Activated naive CD4-positive, alpha-beta T cell treated with anti-CD3 and anti-CD28 coated beads, Interleukin-2, amount 50 U/mL, for 24 hours (primary cell): ENCODE measurements around the gene FBN3.

Experiments
- H3K27ac Mint-ChIP-seq: one replicate; pipeline ENCODE4 v1.8.0; 2021; ENCODE audit warnings: mild to moderate bottlenecking, mixed read lengths
- H3K27me3 Mint-ChIP-seq: one replicate; pipeline ENCODE4 v1.8.0; 2021; ENCODE audit warnings: mixed read lengths
- H3K36me3 Mint-ChIP-seq: one replicate; pipeline ENCODE4 v1.8.0; 2021; ENCODE audit warnings: mixed read lengths
- H3K4me1 Mint-ChIP-seq: one replicate; pipeline ENCODE4 v1.8.0; 2021; ENCODE audit warnings: mixed read lengths
- H3K4me3 Mint-ChIP-seq: one replicate; pipeline ENCODE4 v1.8.0; 2021; ENCODE audit warnings: mild to moderate bottlenecking, mixed read lengths
- H3K9me3 Mint-ChIP-seq: one replicate; pipeline ENCODE4 v1.8.0; 2021; ENCODE audit warnings: mixed read lengths

FBN3 gene

DNA sequence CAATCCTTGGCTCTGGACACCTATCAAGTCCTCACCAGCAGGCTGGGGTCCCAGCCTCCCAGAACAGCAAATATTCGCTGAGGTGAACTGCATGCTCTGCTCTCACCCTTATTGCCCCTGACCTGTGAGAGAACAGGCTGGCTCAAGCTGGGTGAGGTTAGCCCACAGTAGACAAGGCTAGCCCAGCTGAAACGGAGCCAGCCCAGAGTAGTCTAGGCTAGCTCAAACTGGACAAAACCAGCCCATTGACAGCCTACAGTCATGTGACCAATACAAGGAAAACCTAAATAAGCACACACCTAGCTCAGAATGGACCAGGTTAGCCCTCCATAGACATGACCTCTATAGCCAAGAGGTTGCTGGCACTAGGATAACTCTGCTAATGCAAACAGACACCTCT is 58.4 kb downstream of the FBN3 start:
- peaks cover 2% of the 10 kb centered on the region for H3K27me3 Mint-ChIP-seq

DNA sequence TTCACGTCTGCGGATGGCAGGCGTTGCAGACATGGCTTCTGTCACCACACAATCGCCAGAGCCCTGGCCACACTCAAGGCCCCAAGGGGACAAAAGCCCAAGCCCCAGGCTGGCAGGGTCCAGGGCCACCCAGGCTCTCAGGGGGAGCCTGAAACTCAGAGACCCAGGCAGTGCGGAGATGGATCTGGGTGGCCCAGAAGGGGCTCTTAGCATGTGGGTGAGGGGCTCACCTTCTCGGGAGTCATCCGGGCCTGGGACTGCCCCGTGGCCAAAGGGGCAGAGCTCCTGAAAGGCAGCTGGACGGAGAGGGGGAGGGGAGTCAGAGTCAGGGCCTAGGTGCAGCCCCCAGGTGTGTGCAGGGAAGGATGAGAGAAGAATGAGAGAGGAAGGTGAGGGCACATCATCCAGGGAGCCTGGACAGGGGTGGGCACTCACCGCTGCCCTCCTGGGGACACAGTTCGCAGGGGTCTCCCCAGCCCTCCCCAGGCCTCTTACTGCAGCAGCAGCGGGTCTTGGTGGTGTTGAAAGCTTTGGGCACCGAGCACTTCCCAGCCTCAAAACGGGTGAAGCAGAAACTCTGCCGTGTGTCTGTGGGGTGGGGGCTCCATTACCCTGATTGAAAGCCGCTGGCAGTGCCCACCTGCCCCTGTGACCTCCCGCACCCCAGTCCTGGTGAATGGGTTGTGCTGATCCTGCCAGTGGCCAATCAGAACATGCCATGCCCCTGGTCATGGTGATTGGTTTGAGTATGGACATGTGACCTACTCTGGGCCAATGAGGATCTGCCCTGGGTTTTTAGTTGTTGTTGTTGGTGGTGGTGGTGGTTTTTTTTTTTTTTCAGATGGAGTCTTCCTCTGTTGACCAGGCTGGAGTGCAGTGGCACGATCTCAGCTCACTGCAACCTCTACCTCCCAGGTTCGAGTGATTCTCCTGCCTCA is 59.5 kb downstream of the FBN3 start:
- Mint-ChIP-seq H3K27ac (no peak overlapping the region), H3K9me3 (no peaks in the 10 kb centered on the region), H3K27me3 (peaks cover 4% of the 10 kb centered on the region), H3K4me1 (no peaks in the 10 kb centered on the region), H3K4me3 (no peak overlapping the region), H3K36me3 (no peaks in the 10 kb centered on the region)

More for the DNA sequence above, 58.4 kb downstream of the FBN3 start:
- H3K27ac Mint-ChIP-seq: no peak overlapping the region
- H3K4me1 Mint-ChIP-seq: no peaks in the 10 kb centered on the region
- H3K9me3 Mint-ChIP-seq: no peaks in the 10 kb centered on the region
- no peak overlapping the region for H3K4me3 Mint-ChIP-seq
- no peaks in the 10 kb centered on the region for H3K36me3 Mint-ChIP-seq

DNA sequence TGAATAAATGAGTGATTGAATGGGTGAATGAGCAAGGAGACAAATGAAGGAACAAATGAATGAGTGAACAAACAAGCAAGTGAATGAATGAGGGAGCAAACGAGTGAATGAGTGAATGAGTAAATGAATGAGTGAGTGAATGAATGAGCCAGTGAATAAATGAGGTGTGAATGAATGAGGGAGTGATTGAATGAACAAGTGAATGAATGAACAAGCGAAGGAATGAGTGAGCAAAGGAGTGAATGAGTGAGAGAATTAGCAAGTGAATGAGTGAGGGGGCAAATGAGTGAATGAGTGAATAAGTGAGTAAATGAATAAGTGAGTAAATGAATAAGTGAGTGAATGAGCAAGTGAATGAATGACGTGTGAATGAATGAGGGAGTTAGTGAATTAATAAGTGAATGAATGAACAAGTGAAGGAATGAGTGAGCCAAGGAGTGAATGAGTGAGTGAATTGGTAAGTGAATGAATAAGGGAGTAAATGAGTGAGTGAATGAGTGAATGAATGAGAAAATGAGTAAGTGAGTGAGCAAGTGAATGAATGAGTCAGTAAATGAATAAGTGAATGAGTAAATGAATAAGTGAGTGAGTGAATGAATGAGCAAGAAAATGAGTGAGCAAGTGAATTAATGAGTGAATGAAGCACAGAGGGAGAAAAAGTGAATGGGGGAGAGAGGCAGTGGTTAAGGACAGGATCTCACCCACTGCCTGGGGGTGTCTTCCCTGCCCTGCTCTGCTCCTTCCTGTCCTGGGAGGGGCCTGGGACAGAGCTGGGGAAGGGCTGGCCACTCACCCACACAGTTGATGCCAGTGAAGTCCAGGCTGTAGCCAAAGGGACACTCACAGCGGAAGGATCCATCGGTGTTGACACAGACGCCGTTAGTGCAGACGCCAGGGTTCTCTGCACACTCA is 60.4 kb downstream of the FBN3 start:
- no peak overlapping the region for H3K27ac Mint-ChIP-seq
- H3K27me3 Mint-ChIP-seq: peaks cover 4% of the 10 kb centered on the region
- H3K4me1 Mint-ChIP-seq: no peaks in the 10 kb centered on the region
- H3K9me3 Mint-ChIP-seq: no peaks in the 10 kb centered on the region
- no peak overlapping the region for H3K4me3 Mint-ChIP-seq
- no peaks in the 10 kb centered on the region for H3K36me3 Mint-ChIP-seq

DNA sequence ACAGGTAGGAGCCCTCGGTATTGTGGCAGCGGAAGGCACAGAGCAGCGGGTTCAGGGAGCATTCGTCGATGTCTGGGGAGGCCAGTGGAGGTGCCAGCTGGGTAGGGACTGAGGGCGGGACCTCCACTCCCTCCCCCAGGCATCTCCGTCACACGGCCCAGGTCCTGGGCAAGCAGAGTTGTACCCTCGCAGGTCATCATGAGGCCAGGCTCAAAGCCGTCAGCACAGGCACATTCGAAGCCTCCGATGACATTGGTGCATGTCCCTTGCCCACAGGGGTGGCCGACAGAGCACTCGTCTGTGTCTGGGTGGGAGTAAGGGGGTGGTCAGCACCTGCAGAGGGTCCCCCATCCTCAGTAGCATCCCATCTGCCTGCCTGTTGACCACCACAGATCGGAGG is 61.5 kb downstream of the FBN3 start:
- Mint-ChIP-seq H3K4me3 (no peak overlapping the region), H3K27me3 (peaks cover 4% of the 10 kb centered on the region), H3K27ac (no peak overlapping the region), H3K36me3 (no peaks in the 10 kb centered on the region), H3K9me3 (no peaks in the 10 kb centered on the region), H3K4me1 (no peaks in the 10 kb centered on the region)

DNA sequence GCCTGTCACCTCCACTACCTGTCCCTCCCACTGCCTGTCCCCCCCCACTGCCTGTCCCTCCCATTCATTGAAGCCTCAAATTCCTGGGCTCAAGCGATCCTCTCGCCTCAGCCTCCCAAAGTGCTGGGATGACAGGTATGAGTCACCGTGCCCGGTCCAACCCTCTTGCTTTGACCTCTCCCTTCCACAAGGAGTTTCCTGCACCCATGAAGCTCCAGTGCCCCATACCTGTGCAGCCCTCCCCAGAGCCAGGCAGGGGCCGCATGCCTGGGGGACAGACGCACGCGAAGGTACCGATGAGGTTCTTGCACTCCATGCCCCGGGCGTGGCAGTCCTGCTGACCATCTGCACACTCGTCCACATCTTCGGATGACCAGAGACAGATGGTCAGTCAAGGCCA is 62.5 kb downstream of the FBN3 start:
- Mint-ChIP-seq H3K4me1 (no peaks in the 10 kb centered on the region), H3K36me3 (no peaks in the 10 kb centered on the region), H3K27me3 (peaks cover 4% of the 10 kb centered on the region), H3K27ac (no peak overlapping the region), H3K9me3 (no peaks in the 10 kb centered on the region), H3K4me3 (no peak overlapping the region)

DNA sequence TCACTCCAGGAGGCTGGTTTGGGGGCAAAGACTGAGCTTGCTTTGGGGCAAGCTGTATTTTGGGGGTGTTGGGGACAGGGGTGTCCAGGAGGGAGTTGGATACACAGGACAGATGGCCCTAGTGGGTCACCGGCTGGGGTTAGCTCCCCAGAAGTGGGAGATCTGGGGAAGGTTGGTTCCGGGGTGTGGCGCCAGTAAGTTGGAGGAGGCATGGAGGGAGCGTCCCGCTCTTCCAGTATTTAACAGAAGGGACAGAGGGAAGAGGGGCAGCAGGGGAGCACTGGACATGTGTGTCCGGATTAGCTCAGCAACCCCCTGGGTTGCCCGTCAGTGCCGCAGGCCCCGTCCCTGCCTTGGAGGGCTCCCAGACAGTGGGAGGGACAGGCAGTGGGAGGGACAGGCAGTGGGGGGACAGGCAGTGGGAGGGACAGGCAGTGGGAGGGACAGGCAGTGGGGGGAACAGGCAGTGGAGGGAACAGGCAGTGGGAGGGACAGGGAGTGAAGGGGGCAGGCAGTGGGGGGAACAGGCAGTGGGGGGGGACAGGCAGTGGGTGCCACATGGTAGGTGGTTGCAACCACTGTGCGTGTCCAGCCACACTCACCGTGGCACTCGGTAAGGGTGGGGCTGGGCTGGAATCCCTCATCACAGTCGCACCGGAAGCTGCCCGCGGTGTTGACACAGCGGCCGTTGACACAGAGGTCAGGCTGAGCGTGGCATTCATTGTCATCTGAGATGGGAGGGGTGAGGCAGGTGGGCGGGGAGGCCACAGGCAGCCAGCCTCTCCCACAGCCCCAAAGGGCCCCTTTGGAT is 63.6 kb downstream of the FBN3 start:
- no peaks in the 10 kb centered on the region for H3K4me1 Mint-ChIP-seq
- no peaks in the 10 kb centered on the region for H3K9me3 Mint-ChIP-seq
- H3K4me3 Mint-ChIP-seq: no peak overlapping the region
- H3K36me3 Mint-ChIP-seq: no peaks in the 10 kb centered on the region
- H3K27ac Mint-ChIP-seq: no peak overlapping the region
- peaks cover 4% of the 10 kb centered on the region for H3K27me3 Mint-ChIP-seq

DNA sequence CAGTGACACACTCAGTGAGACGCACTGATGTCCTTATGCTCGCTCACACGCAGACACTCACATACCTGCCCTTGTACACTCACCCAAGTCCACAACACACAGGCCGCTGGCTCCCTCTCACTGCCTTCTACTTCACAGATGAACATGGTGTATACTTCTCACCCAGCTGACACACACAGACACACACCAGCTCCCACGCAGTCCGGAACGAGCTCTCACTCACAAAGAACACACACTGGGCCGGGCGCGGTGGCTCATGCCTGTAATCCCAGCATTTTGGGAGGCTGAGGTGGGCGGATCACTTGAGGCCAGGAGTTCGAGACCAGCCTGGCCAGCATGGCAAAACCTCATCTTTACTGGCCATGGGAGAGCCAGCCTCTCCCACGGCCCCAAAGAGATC is 65.2 kb downstream of the FBN3 start:
- peaks cover 4% of the 10 kb centered on the region for H3K27me3 Mint-ChIP-seq
- no peak overlapping the region for H3K27ac Mint-ChIP-seq
- H3K4me3 Mint-ChIP-seq: no peak overlapping the region
- H3K36me3 Mint-ChIP-seq: no peaks in the 10 kb centered on the region
- no peaks in the 10 kb centered on the region for H3K9me3 Mint-ChIP-seq
- H3K4me1 Mint-ChIP-seq: no peaks in the 10 kb centered on the region

DNA sequence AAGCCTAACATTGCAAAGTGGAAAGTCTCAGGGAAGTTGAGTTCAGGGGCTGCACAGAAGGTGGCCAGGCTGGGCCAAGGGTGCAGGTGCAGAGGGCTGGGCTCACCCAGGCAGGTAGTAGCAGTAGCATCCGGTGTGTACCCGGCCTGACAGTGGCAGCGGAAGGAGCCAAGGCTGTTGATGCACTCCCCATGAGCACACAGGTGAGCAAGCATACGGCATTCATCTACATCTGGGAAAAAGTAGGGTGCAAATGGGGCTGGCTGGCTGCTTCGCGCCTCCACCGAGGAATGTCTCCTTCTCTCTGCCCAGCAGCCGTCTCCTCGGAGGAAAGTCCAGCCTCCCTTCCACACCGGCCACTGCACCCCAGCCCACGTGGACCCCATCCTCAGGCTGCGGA is 66.3 kb downstream of the FBN3 start:
- no peaks in the 10 kb centered on the region for H3K9me3 Mint-ChIP-seq
- no peak overlapping the region for H3K4me3 Mint-ChIP-seq
- H3K4me1 Mint-ChIP-seq: no peaks in the 10 kb centered on the region
- no peak overlapping the region for H3K27ac Mint-ChIP-seq
- no peaks in the 10 kb centered on the region for H3K36me3 Mint-ChIP-seq
- peaks cover 4% of the 10 kb centered on the region for H3K27me3 Mint-ChIP-seq

DNA sequence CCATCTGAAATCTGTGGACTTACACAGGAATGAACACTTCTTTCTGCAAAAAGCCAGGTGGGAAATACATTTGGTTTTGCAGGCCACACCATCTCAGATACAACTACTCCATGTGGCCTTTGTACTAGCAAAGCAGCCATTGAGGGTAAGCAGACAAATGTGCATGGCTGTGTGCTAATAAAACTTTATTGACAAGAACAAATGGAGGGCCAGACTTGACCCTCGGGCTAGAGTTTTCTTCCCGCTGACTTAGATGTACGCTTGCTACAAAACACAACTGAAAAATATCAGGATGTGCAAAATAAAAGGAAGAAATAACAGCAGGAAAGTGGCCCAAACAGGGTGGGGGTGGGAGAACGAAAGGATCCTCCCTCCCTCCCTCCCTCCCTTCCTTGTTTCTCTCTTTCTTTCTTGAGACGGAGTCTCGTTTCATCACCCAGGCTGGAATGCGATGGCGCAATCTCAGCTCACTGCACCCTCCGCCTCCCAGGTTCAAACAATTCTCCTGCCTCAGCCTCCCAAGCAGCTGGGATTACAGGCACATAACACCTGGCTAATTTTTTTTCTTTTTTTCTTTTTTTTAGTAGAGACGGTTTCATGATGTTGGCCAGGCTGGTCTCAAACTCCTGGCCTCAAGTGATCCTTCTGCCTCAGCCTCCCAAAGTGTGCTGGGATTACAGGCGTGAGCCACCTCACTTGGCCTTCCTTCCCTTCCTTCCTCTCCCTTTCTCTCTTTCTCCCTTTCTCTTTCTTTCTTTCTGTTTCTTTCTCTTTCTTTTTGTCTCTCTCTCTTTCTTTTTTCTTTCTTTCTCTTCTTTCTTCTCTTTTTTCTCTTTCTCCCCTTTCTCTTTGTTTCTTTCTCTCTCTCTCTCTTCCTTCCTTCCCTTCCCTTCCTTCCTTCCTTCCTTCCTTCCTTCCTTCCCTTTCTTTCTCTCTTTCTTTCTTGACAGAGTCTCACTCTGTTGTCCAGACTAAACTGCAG is 67.5 kb downstream of the FBN3 start:
- Mint-ChIP-seq H3K9me3 (no peaks in the 10 kb centered on the region), H3K4me3 (no peak overlapping the region), H3K27ac (no peak overlapping the region), H3K27me3 (peaks cover 2% of the 10 kb centered on the region), H3K36me3 (no peaks in the 10 kb centered on the region), H3K4me1 (no peaks in the 10 kb centered on the region)

DNA sequence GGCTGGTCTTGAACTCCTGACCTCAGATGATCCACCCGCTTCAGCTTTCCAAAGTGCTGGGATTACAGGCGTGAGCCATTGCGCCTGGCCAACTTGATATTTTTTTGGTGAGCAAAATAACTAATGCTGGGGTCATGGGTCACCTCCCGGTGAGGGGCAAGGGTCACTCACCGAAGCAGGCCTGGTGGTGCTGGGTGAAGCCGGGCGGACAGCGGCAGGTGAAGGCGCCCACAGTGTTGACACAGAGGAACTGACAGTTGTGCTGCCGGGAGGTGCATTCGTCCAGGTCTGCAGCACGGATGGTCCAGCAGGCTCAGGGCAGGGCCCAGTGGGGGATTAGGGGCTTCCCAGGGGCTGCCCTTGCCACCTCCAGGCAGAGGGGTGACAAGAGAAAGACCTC is 68.6 kb downstream of the FBN3 start:
- Mint-ChIP-seq H3K36me3 (no peaks in the 10 kb centered on the region), H3K27ac (no peak overlapping the region), H3K27me3 (peaks cover 2% of the 10 kb centered on the region)

DNA sequence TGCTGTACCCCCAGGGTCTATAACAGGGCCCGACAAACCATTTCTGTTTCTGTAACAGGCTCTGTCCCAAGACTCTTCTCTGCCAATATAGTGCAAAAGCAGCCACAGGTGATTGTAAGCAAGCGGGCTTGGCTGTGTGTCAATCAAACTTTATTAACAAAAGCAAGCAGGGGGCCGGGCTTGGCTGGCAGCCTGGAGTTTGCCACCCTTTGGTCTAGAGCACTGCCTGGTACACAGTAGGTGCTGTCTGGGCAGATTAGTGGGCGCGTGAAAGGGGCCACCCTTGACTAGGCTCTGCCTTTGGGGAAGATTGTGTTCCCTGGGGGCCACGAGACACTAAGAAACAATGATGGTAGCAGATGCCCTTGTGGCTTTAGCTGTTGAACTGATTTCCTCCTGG is 69.4 kb downstream of the FBN3 start:
- H3K27me3 Mint-ChIP-seq: no peaks in the 10 kb centered on the region

More for the DNA sequence above, 68.6 kb downstream of the FBN3 start:
- Mint-ChIP-seq H3K9me3 (no peaks in the 10 kb centered on the region), H3K4me3 (no peak overlapping the region), H3K4me1 (no peaks in the 10 kb centered on the region)

DNA sequence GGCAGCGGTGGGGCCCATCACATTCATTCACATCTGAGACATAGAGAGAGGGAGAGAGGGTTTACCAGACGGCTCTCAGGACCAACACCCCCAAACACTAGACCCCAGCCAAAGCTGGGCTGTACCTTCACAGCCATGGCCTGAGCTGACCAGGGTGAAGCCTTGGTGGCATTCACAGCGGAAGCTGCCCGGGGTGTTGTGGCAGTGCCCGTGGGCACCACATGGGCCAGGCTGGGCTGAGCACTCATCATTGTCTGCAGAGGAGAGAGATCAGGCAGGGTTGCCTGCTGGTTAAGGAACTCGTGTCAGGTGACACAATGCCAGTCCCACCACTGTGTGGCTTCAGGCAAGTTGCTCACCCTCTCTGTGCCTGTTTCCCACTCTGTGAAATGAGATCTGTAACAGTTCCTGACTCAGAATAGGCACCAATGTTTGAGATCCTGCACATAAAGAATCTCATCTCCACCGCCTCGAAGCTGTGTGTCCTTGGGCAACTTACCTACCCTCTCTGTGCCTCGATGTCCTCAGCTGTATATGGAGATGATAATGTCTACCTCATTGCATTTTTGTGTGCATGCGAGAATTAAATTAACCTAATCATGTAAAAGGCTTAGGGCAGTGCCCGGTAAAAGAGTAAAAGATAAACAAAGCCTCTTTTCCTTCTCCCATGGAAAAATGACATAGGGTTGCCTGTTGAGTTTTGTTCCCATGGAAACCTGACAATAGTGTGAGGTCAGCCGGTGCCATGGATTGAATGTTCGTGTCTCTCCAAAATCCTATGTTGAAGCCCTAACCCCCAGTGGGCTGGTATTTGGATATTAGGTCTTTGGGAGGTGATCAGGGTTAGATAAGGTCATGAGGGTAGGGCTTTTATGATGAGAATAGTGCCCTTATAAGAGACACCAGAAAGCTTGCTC is 74.0 kb downstream of the FBN3 start:
- Mint-ChIP-seq H3K4me1 (no peaks in the 10 kb centered on the region), H3K27ac (no peak overlapping the region), H3K27me3 (no peaks in the 10 kb centered on the region), H3K4me3 (no peak overlapping the region), H3K9me3 (peaks cover under 1% of the 10 kb centered on the region), H3K36me3 (no peaks in the 10 kb centered on the region)

More for the DNA sequence above, 69.4 kb downstream of the FBN3 start:
- no peak overlapping the region for H3K27ac Mint-ChIP-seq
- H3K36me3 Mint-ChIP-seq: no peaks in the 10 kb centered on the region
- H3K9me3 Mint-ChIP-seq: no peaks in the 10 kb centered on the region
- no peak overlapping the region for H3K4me3 Mint-ChIP-seq
- no peaks in the 10 kb centered on the region for H3K4me1 Mint-ChIP-seq

DNA sequence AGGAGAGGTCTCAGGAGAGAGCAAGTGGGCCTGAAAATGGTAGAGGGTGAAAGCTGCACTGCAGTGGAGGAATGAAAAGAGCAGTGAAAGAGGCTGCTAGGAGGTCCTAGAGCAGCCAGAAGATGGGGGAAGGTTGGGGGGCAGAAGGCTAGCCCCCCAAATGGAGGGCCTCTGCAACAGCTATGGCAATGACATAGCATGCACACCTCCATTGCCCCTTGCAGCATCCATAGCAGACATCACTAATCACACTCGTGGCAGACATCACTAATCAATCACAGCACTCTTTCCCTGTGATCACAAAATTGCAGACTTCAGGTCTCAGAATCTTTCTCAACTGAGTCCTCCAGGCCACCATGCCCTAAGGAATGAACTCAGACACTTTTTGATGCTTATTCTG is 74.9 kb downstream of the FBN3 start:
- H3K4me3 Mint-ChIP-seq: no peak overlapping the region
- H3K4me1 Mint-ChIP-seq: no peaks in the 10 kb centered on the region
- H3K27me3 Mint-ChIP-seq: no peaks in the 10 kb centered on the region
- H3K9me3 Mint-ChIP-seq: peaks cover 6% of the 10 kb centered on the region
- peaks cover 6% of the 10 kb centered on the region for H3K36me3 Mint-ChIP-seq
- no peak overlapping the region for H3K27ac Mint-ChIP-seq
